Lower lobe of right lung (tissue), 2 donors: ENCODE data around the gene GLB1L2. TPM values are rescaled to one million over a fixed set of nuclear protein-coding genes. Genes with fewer than 3 reads are reported as not detected.

Experiments used
- ATAC-seq, 2 donors: fragments of 200-7000 bp; cut with Tn5 transposase; one replicate each; pipeline ENCODE4 v1.9.1; 2020 to 2022; ENCODE audit warnings: mild to moderate bottlenecking in 2 of 2, moderate library complexity in 2 of 2
- DNase-seq: peaks from one replicate; pipeline ENCODE4 v3.0.0-alpha.2; 2020
- H3K27ac ChIP-seq: fragments of 200-600 bp; one replicate; pipeline ENCODE4 v1.8.0; 2022
- H3K27me3 ChIP-seq: fragments of 200-600 bp; one replicate; pipeline ENCODE4 v1.8.0; 2022; ENCODE audit warnings: low read depth
- H3K36me3 ChIP-seq: fragments of 200-600 bp; one replicate; pipeline ENCODE4 v1.8.0; 2022; ENCODE audit warnings: mild to moderate bottlenecking
- H3K4me1 ChIP-seq: fragments of 200-600 bp; one replicate; pipeline ENCODE4 v1.8.0; 2022
- H3K4me3 ChIP-seq: fragments of 200-600 bp; one replicate; pipeline ENCODE4 v1.8.0; 2022; ENCODE audit warnings: mild to moderate bottlenecking
- H3K9me3 ChIP-seq: fragments of 200-600 bp; one replicate; pipeline ENCODE4 v1.8.0; 2022
- intact Hi-C: fragments of 100-400 bp; cut with DNase I; formaldehyde crosslinking; loops from one replicate; pipeline ENCODE4 v1.11.0; 2022
- total RNA-seq: library from RNA; stranded (reverse); fragmentation: NEBNext Ultra II Directional; extraction: Animal tissue kit (Norgen Biotek cat#: 25700); gene quantifications from one replicate; pipeline ENCODE4 v1.2.1, GENCODE V29; 2021
- TF ChIP-seq, protein P1 (sequence below): fragments of 200-600 bp; IDR thresholded peaks from one replicate; pipeline ENCODE4 v1.8.0; 2022; ENCODE audit warnings: antibody characterized with exemption, mild to moderate bottlenecking
- donor health status: DM: no; HTN: yes; CAD: no; lungs with severe emphysema.

Gene GLB1L2
- total RNA-seq, 1 donor from 2014 or later = 5.1 TPM

DNA sequence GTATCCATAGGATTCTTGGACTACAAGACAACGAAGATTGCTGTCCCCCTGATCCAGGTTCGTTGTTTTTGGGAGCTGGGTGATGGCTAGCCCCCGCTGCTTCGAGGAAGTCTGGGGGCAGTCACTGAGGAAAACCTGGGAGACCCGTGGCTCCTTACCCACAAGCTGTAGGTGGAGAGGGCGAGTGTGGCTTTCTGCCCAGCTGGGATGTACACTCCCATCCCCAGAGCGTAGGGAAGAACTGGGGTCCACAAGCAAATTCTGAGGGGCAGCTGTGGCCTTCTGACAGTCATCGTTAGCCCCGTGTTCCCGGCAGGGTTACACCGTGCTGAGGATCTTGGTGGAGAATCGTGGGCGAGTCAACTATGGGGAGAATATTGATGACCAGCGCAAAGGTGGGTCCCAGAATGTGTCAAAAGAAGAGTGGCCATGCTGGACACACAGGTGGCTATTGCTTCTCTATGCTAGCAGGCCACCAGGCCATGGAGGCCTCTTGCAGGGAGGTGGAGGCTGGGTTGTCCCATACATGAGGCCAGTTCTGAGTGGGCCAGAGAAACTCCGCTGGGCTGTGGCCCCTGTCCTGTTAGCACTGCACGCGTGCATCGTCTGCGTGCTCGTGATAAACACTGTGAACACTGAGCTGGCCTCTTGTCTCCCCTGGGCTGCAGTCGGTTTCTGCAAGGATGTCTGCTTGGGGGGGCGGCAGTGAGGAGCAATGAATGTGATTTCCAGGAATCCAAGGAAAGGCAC lies 39.8 kb downstream of the GLB1L2 start:
- DNase-seq (no peak), ATAC-seq (no peak)
- no peaks in the 10 kb centered on the region for H3K36me3 ChIP-seq
- TF ChIP-seq, protein P1, sequence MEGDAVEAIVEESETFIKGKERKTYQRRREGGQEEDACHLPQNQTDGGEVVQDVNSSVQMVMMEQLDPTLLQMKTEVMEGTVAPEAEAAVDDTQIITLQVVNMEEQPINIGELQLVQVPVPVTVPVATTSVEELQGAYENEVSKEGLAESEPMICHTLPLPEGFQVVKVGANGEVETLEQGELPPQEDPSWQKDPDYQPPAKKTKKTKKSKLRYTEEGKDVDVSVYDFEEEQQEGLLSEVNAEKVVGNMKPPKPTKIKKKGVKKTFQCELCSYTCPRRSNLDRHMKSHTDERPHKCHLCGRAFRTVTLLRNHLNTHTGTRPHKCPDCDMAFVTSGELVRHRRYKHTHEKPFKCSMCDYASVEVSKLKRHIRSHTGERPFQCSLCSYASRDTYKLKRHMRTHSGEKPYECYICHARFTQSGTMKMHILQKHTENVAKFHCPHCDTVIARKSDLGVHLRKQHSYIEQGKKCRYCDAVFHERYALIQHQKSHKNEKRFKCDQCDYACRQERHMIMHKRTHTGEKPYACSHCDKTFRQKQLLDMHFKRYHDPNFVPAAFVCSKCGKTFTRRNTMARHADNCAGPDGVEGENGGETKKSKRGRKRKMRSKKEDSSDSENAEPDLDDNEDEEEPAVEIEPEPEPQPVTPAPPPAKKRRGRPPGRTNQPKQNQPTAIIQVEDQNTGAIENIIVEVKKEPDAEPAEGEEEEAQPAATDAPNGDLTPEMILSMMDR = no peak
- no peak overlapping the region for H3K27ac ChIP-seq
- no peaks in the 10 kb centered on the region for H3K9me3 ChIP-seq
- H3K27me3 ChIP-seq = no peaks in the 10 kb centered on the region
- intact Hi-C loops = no loop called here
- no peaks in the 10 kb centered on the region for H3K4me1 ChIP-seq
- H3K4me3 ChIP-seq = no peak overlapping the region

DNA sequence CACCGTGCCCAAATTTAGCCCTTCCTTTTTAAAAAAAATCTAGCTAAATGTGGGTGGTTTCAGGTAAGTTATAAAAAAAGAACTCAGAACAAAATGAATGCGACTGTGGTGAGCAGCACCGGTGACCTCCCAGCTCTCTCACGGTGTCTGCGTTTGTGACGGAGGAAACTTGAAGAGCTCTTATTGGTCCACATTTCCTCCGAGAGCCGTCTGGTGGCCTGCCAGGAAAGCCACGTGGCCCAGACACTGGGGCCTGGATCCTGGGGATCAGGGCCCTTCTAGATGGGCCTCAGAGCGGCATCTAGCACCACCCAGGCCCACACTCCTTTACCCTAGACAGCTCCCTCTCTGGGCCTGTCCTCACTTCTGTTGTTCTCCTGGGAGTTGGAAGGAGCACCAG lies 40.7 kb downstream of the GLB1L2 start:
- Histone ChIP-seq H3K36me3 (no peaks in the 10 kb centered on the region), H3K27me3 (no peaks in the 10 kb centered on the region), H3K4me3 (no peak overlapping the region), H3K4me1 (no peaks in the 10 kb centered on the region), H3K9me3 (no peaks in the 10 kb centered on the region), H3K27ac (no peak overlapping the region)
- ATAC-seq = no peak
- intact Hi-C loops = no loop called here
- DNase-seq = no peak
- TF ChIP-seq, protein P1 = no peak

DNA sequence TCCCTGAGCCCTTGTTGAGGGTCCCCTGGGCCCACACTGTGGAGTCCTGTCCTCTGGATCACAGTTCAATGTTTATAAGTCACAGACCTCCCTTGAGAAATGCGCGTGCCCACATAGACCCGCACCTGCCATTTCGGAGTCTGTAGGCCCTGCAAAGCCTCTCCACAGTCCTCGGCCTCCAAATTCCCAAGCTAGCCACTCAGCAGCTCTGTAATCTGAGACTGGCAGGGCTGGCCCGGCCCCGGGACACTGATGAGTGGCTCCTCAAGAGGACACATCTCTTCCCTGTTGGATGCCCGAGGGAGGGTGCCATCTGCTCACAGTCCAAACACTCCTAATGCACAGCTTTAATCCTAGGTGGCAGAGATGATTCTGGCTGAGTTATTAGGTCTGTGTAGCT lies 41.2 kb downstream of the GLB1L2 start:
- ATAC-seq (no peak), DNase-seq (no peak)
- Histone ChIP-seq H3K36me3 (no peaks in the 10 kb centered on the region), H3K4me3 (no peak overlapping the region), H3K27ac (no peak overlapping the region), H3K27me3 (no peaks in the 10 kb centered on the region), H3K4me1 (no peaks in the 10 kb centered on the region), H3K9me3 (no peaks in the 10 kb centered on the region)
- intact Hi-C loops = no loop called here
- TF ChIP-seq, protein P1 = no peak

DNA sequence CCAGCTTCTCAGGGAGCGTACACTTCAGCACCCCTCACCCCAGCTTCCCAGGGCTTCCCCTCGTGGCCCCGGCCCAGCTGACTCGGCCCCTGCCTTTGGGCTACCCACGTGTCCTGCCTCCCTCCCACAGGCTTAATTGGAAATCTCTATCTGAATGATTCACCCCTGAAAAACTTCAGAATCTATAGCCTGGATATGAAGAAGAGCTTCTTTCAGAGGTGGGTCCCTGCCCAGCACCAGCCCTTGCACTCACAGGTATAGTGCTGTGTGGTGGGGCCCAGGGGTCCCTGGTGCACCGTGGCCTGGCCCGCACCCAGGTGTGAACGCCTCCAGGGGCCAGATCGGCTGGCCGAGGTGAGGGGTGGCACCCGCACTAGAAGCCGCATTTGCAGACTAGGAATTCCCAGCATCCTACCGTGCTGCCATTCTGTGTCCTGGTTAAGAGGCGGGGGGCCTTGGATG lies 41.8 kb downstream of the GLB1L2 start:
- Histone ChIP-seq H3K9me3 (no peaks in the 10 kb centered on the region), H3K4me1 (no peaks in the 10 kb centered on the region), H3K36me3 (no peaks in the 10 kb centered on the region), H3K4me3 (no peak overlapping the region), H3K27ac (no peak overlapping the region), H3K27me3 (no peaks in the 10 kb centered on the region)
- ATAC-seq (no peak), DNase-seq (peak; percentile 29)
- TF ChIP-seq, protein P1 = no peak
- intact Hi-C loops = no loop called here

DNA sequence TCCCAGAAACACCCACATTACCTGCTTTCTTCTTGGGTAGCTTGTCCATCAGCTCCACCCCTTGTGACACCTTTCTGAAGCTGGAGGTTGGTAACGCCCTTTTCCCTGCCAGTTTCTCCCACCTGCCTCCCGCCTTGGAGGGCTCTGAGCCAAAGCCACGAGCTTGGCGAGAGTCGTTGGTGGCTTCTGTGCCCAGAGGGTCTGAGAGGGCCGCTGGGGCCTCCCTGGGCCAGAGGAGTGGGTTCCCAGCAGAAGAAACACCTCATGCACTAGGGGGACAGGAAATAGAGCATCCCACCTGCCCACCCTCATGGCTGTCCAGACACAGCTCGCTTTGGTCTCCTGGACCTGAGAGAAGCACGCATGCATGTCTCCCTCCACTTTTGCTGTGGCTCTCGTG lies 42.4 kb downstream of the GLB1L2 start:
- peak; percentile 18 for DNase-seq
- H3K27ac ChIP-seq = no peak overlapping the region
- H3K4me1 ChIP-seq = no peaks in the 10 kb centered on the region
- no peaks in the 10 kb centered on the region for H3K36me3 ChIP-seq
- intact Hi-C loops = no loop called here
- no peaks in the 10 kb centered on the region for H3K9me3 ChIP-seq
- no peaks in the 10 kb centered on the region for H3K27me3 ChIP-seq
- H3K4me3 ChIP-seq = no peak overlapping the region
- no peak for ATAC-seq
- TF ChIP-seq, protein P1 = no peak
